GM18520 (cell line): Measurements from ENCODE around the gene EPHA3.
"Not testable (repeated sequence)": the region's sequence is repeated elsewhere in the genome, so short reads cannot be mapped to it uniquely, and the experiment has no call there.

Experiments used
- ATAC-seq: cut with Tn5 transposase; IDR thresholded peaks from one replicate; pipeline ENCODE4 v1.9.1; 2021; ENCODE audit not compliant: unreplicated experiment

EPHA3 gene

GRCh38 chr3:89350935-89351334 is 243.5 kb downstream of the EPHA3 start:
- not testable (repeated sequence) for ATAC-seq

GRCh38 chr3:89353465-89353864 is 246.0 kb downstream of the EPHA3 start:
- ATAC-seq, result no peak

GRCh38 chr3:89358281-89358680 is 250.9 kb downstream of the EPHA3 start:
- no peak for ATAC-seq

GRCh38 chr3:89360156-89360555 is 252.7 kb downstream of the EPHA3 start:
- no peak for ATAC-seq

- ATAC-seq, result no peak
These were observed 255.1 kb downstream of the EPHA3 start for GRCh38 chr3:89362496-89362895.

GRCh38 chr3:89363171-89363570 is 255.8 kb downstream of the EPHA3 start:
- ATAC-seq, result no peak

GRCh38 chr3:89364314-89364713 is 256.9 kb downstream of the EPHA3 start:
- ATAC-seq, result no peak

GRCh38 chr3:89367166-89367565 is 259.7 kb downstream of the EPHA3 start:
- ATAC-seq, result no peak

GRCh38 chr3:89368846-89369245 is 261.4 kb downstream of the EPHA3 start:
- ATAC-seq, result no peak

GRCh38 chr3:89372456-89372855 is 265.0 kb downstream of the EPHA3 start:
- no peak for ATAC-seq

- ATAC-seq, result no peak
These were observed 266.0 kb downstream of the EPHA3 start for GRCh38 chr3:89373434-89373833.

- no peak for ATAC-seq
These were observed 268.0 kb downstream of the EPHA3 start for GRCh38 chr3:89375451-89375850.

GRCh38 chr3:89380016-89380415 is 272.6 kb downstream of the EPHA3 start:
- no peak for ATAC-seq

- ATAC-seq, result no peak
These were observed 285.6 kb downstream of the EPHA3 start for GRCh38 chr3:89392991-89393390.

GRCh38 chr3:89395456-89395855 is 288.0 kb downstream of the EPHA3 start:
- ATAC-seq, result no peak

- ATAC-seq, result no peak
These were observed 288.6 kb downstream of the EPHA3 start for GRCh38 chr3:89395996-89396395.

GRCh38 chr3:89402051-89402450 is 294.6 kb downstream of the EPHA3 start:
- no peak for ATAC-seq

- ATAC-seq, result no peak
These were observed 297.8 kb downstream of the EPHA3 start for GRCh38 chr3:89405176-89405575.

GRCh38 chr3:89405593-89405992 is 298.2 kb downstream of the EPHA3 start:
- no peak for ATAC-seq

GRCh38 chr3:89411201-89411600 is 303.8 kb downstream of the EPHA3 start:
- ATAC-seq, result no peak

- no peak for ATAC-seq
These were observed 306.8 kb downstream of the EPHA3 start for GRCh38 chr3:89414270-89414669.

- ATAC-seq, result no peak
These were observed 312.3 kb downstream of the EPHA3 start for GRCh38 chr3:89419647-89420241.

GRCh38 chr3:89426060-89426459 is 318.6 kb downstream of the EPHA3 start:
- no peak for ATAC-seq
